PC-9 (cell line): Measurements from ENCODE around the gene THEMIS.

Experiments used
- CTCF ChIP-seq: fragments of 200-600 bp; sonication (generic); conservative IDR thresholded peaks from 2 replicates; pipeline ENCODE4 v1.6.1; 2017; ENCODE audit warnings: mixed run types, antibody characterized with exemption, mild to moderate bottlenecking, moderate library complexity
- EZH2 ChIP-seq: fragments of 200-600 bp; sonication (generic); IDR thresholded peaks from 2 replicates; pipeline ENCODE4 v1.8.0; 2017; ENCODE audit warnings: antibody characterized with exemption, low read depth

- TF ChIP-seq CTCF (no peak), EZH2 (no peak)
These were observed 162.4 kb downstream of the THEMIS start for GRCh38 chr6:127738423-127738822.
